CD4-positive, alpha-beta T cell (primary cell): ENCODE results near the gene CLHC1. TPM values are rescaled to one million over a fixed set of nuclear protein-coding genes. Genes with fewer than 3 reads are reported as not detected.
A peak's percentile ranks its signal among the peaks of the same experiment; 100 is the strongest.
"Not testable (repeated sequence)": the region's sequence is repeated elsewhere in the genome, so short reads cannot be mapped to it uniquely, and the experiment has no call there.

Source experiments
- ATAC-seq: fragments of 200-7000 bp; cut with Tn5 transposase; one replicate; pipeline ENCODE4 v1.10.0; 2022; ENCODE audit warnings: mild to moderate bottlenecking; ENCODE audit not compliant: poor library complexity
- CTCF ChIA-PET: fragments of 350-600 bp; sonication (Branson Sonifier 250); formaldehyde crosslinking; loops from one replicate; lab custom pipeline; 2021; ENCODE audit warnings: antibody characterized with exemption, inconsistent platforms; lab: Charles Lee
- POLR2A ChIA-PET: fragments of 350-600 bp; sonication (Branson Sonifier 250); formaldehyde crosslinking; loops from one replicate; lab custom pipeline; 2021; ENCODE audit warnings: antibody characterized with exemption, inconsistent platforms; lab: Charles Lee
- DNase-seq, 14 experiments: peaks; one replicate each; pipeline ENCODE4 v3.0.0-alpha.2; 2013 to 2020; ENCODE audit warnings: mixed read lengths in 2 of 14
- H3K27ac ChIP-seq, 2 donors: one replicate each; pipeline versions ENCODE4 v1.5.1 to v1.7.0; 2013; ENCODE audit warnings: low read length in 2 of 2, low read depth in 1 of 2, mild to moderate bottlenecking in 1 of 2
- H3K27me3 ChIP-seq, 2 experiments: 1 replicate in 1 of 2; 2 replicates in 1 of 2; pipeline versions ENCODE4 v1.6.1 to v1.7.0; 2013; ENCODE audit warnings: low read length in 2 of 2, control low read depth in 1 of 2, mild to moderate bottlenecking in 1 of 2, moderate library complexity in 1 of 2; ENCODE audit not compliant: insufficient read depth in 2 of 2, control insufficient read depth in 1 of 2
- H3K36me3 ChIP-seq: one replicate; pipeline ENCODE4 v1.6.1; 2013; ENCODE audit warnings: low read length, control low read depth; ENCODE audit not compliant: insufficient read depth
- H3K4me1 ChIP-seq: one replicate; pipeline ENCODE4 v1.6.1; 2013; ENCODE audit warnings: low read length, control low read depth; ENCODE audit not compliant: insufficient read depth
- H3K4me3 ChIP-seq: one replicate; pipeline ENCODE4 v1.5.1; 2013; ENCODE audit warnings: mild to moderate bottlenecking, low read length, moderate library complexity
- H3K9me3 ChIP-seq, 2 experiments: 1 replicate in 1 of 2; 2 replicates in 1 of 2; pipeline versions ENCODE4 v1.6.1 to v1.7.0; 2013; ENCODE audit warnings: low read length in 2 of 2, mild to moderate bottlenecking in 2 of 2, control low read depth in 1 of 2, moderate library complexity in 1 of 2; ENCODE audit not compliant: control insufficient read depth in 1 of 2, insufficient read depth in 1 of 2
- H3K27ac Mint-ChIP-seq: one replicate; pipeline ENCODE4 v1.8.0; 2020; ENCODE audit warnings: mixed read lengths
- H3K27me3 Mint-ChIP-seq: one replicate; pipeline ENCODE4 v1.8.0; 2021; ENCODE audit warnings: mixed read lengths
- H3K36me3 Mint-ChIP-seq: one replicate; pipeline ENCODE4 v1.8.0; 2021; ENCODE audit warnings: low read depth, mixed read lengths
- H3K4me1 Mint-ChIP-seq: one replicate; pipeline ENCODE4 v1.8.0; 2021; ENCODE audit warnings: low read depth, mixed read lengths
- H3K4me3 Mint-ChIP-seq: one replicate; pipeline ENCODE4 v1.8.0; 2020; ENCODE audit warnings: mild to moderate bottlenecking, mixed read lengths
- H3K9me3 Mint-ChIP-seq: one replicate; pipeline ENCODE4 v1.8.0; 2020; ENCODE audit warnings: mixed read lengths
- CTCF ChIP-seq: fragments of 200-600 bp; IDR thresholded peaks from one replicate; pipeline ENCODE4 v1.8.0; 2022; ENCODE audit warnings: antibody characterized with exemption, mild to moderate bottlenecking
- intact Hi-C, 2 experiments: fragments of 100-400 bp; cut with DNase I in 1 of 2; cut with micrococcal nuclease in 1 of 2; formaldehyde crosslinking; loops; one replicate each; pipeline versions ENCODE4 v1.15.1 to v1.9.0; 2023 to 2025; cut with DNase I, micrococcal nuclease
- total RNA-seq, 174 experiments: library from RNA in 2 of 174; stranded (reverse) in 2 of 174; gene quantifications; one replicate each; pipeline ENCODE4 v1.2.3 and lab custom pipeline; 2021 to 2026

Gene CLHC1
- total RNA-seq, 2 experiments from 2014 or later: 4.4 TPM

- TF ChIP-seq CTCF: no peak
- Mint-ChIP-seq H3K4me3 (peak overlapping the region; percentile 91), H3K36me3 (no peaks in the 10 kb centered on the region), H3K27me3 (no peaks in the 10 kb centered on the region), H3K4me1 (peaks cover 33% of the 10 kb centered on the region), H3K27ac (peak overlapping the region; percentile 94), H3K9me3 (peaks cover 3% of the 10 kb centered on the region)
- H3K4me1 ChIP-seq: peaks cover 28% of the 10 kb centered on the region
- intact Hi-C loops: loop anchor here (2.0 to 5.0 kb wide), 2 partner anchors 82 to 84 kb away; partner anchors contain the start of gene RTN4 (in 2 of the 2)
- peak; percentile 39 for ATAC-seq
- H3K36me3 ChIP-seq: no peaks in the 10 kb centered on the region
- ChIA-PET CTCF (interaction anchor here (0.7 to 1.8 kb wide), 2 partner anchors 37 to 84 kb away, joined by 3 to 4 read pairs; partner anchors contain the start of gene RTN4), POLR2A (interaction anchor here (1.0 to 2.3 kb wide), 9 partner anchors 18 to 385 kb away, joined by 4 to 22 read pairs (median 5); partner anchors contain the start of genes CFAP36, CLHC1, RPS27A and RTN4)
- peak overlapping the region; percentile 54 for H3K4me3 ChIP-seq
- peak in 2 of 14 experiments; percentile 21 to 34 for DNase-seq
- H3K27me3 ChIP-seq: no peaks in the 10 kb centered on the region
- H3K27ac ChIP-seq: peak overlapping the region; percentile 80 to 95
- no peaks in the 10 kb centered on the region for H3K9me3 ChIP-seq
These were observed 97.8 kb downstream of the CLHC1 start for GRCh38 chr2:55134316-55134706.

- CTCF ChIA-PET: interaction anchor here (0.7 to 1.8 kb wide), 2 partner anchors 36 to 83 kb away, joined by 3 to 4 read pairs; partner anchors contain the start of gene RTN4
- Mint-ChIP-seq H3K36me3 (no peaks in the 10 kb centered on the region), H3K27ac (peak overlapping the region; percentile 94), H3K27me3 (no peaks in the 10 kb centered on the region), H3K9me3 (peaks cover 3% of the 10 kb centered on the region), H3K4me3 (peak overlapping the region; percentile 91), H3K4me1 (peaks cover 33% of the 10 kb centered on the region)
- H3K4me3 ChIP-seq: peak overlapping the region; percentile 54
- ATAC-seq (peak; percentile 92), DNase-seq (peak in 13 of 14 experiments; percentile 10 to 93 (median 37))
- no peaks in the 10 kb centered on the region for H3K27me3 ChIP-seq
- intact Hi-C loops: loop anchor here (2.0 to 5.0 kb wide), 2 partner anchors 81 to 83 kb away; partner anchors contain the start of gene RTN4 (in 2 of the 2)
- TF ChIP-seq CTCF: no peak
- H3K4me1 ChIP-seq: peaks cover 28% of the 10 kb centered on the region
- no peaks in the 10 kb centered on the region for H3K36me3 ChIP-seq
- POLR2A ChIA-PET: interaction anchor here (0.6 to 2.3 kb wide), 10 partner anchors 18 to 386 kb away, joined by 3 to 22 read pairs (median 5); partner anchors contain the start of genes CFAP36, CLHC1, RPS27A and RTN4
- peak overlapping the region; percentile 80 to 95 for H3K27ac ChIP-seq
- no peaks in the 10 kb centered on the region for H3K9me3 ChIP-seq
These were observed 98.4 kb downstream of the CLHC1 start for GRCh38 chr2:55133467-55134315.

- DNase-seq (no peak), ATAC-seq (no peak)
- Histone ChIP-seq H3K36me3 (no peaks in the 10 kb centered on the region), H3K27ac (no peak overlapping the region), H3K4me1 (peaks cover 23% of the 10 kb centered on the region), H3K27me3 (no peaks in the 10 kb centered on the region), H3K4me3 (no peak overlapping the region), H3K9me3 (no peaks in the 10 kb centered on the region)
- ChIA-PET POLR2A (no interaction called here), CTCF (no interaction called here)
- Mint-ChIP-seq H3K4me3 (no peak overlapping the region), H3K27me3 (no peaks in the 10 kb centered on the region), H3K36me3 (no peaks in the 10 kb centered on the region), H3K9me3 (peaks cover 3% of the 10 kb centered on the region), H3K4me1 (peaks cover 22% of the 10 kb centered on the region), H3K27ac (peak overlapping the region; percentile 0)
- intact Hi-C loops: loop anchor here in 1 of 2 experiments (5.0 kb wide), 1 partner anchor 79 kb away; the partner anchor contains the start of gene RTN4
- TF ChIP-seq CTCF: no peak
These were observed 101.2 kb downstream of the CLHC1 start for GRCh38 chr2:55130849-55131248.

GRCh38 chr2:55126643-55127042, 105.5 kb downstream of the CLHC1 start:
- intact Hi-C loops, H3K27me3 Mint-ChIP-seq, H3K4me1 ChIP-seq, CTCF ChIA-PET, H3K27ac ChIP-seq, H3K27me3 ChIP-seq, ATAC-seq, POLR2A ChIA-PET, H3K9me3 Mint-ChIP-seq, H3K9me3 ChIP-seq, H3K4me3 Mint-ChIP-seq, DNase-seq, H3K36me3 ChIP-seq, H3K4me3 ChIP-seq, H3K4me1 Mint-ChIP-seq, H3K27ac Mint-ChIP-seq, H3K36me3 Mint-ChIP-seq: not testable (repeated sequence)
